Rectal smooth muscle tissue (tissue), 1 donor: ENCODE data around the gene CRY1.
A peak's percentile ranks its signal among the peaks of the same experiment; 100 is the strongest.

ENCODE experiments used
- H3K27ac ChIP-seq: one replicate; pipeline ENCODE4 v1.7.0; 2013; ENCODE audit warnings: low read depth, low read length, inconsistent platforms
- H3K27me3 ChIP-seq: one replicate; pipeline ENCODE4 v1.7.0; 2013; ENCODE audit warnings: low read length; ENCODE audit not compliant: control insufficient read depth, insufficient read depth
- H3K36me3 ChIP-seq: one replicate; pipeline ENCODE4 v1.7.0; 2013; ENCODE audit warnings: low read length; ENCODE audit not compliant: control insufficient read depth, insufficient read depth
- H3K4me1 ChIP-seq: one replicate; pipeline ENCODE4 v1.7.0; 2013; ENCODE audit warnings: low read length; ENCODE audit not compliant: control insufficient read depth, insufficient read depth
- H3K4me3 ChIP-seq: one replicate; pipeline ENCODE4 v1.7.0; 2013; ENCODE audit warnings: low read length
- H3K9ac ChIP-seq: one replicate; pipeline ENCODE4 v1.7.0; 2013; ENCODE audit warnings: low read length

CRY1 gene

GRCh38 chr12:107103516-107103915 is 10.2 kb upstream of the CRY1 start:
- H3K27ac ChIP-seq, result no peak overlapping the region
- H3K36me3 ChIP-seq, result no peaks in the 10 kb centered on the region

GRCh38 chr12:107103097-107103496 is 9.7 kb upstream of the CRY1 start:
- no peak overlapping the region for H3K9ac ChIP-seq

More at GRCh38 chr12:107103516-107103915, 10.2 kb upstream of the CRY1 start:
- Histone ChIP-seq H3K27me3 (no peaks in the 10 kb centered on the region), H3K4me3 (no peak overlapping the region), H3K4me1 (no peaks in the 10 kb centered on the region), H3K9ac (no peak overlapping the region)

GRCh38 chr12:107102294-107102693 is 8.9 kb upstream of the CRY1 start:
- Histone ChIP-seq H3K4me3 (no peak overlapping the region), H3K36me3 (no peaks in the 10 kb centered on the region), H3K4me1 (no peaks in the 10 kb centered on the region), H3K9ac (no peak overlapping the region), H3K27ac (no peak overlapping the region), H3K27me3 (no peaks in the 10 kb centered on the region)

More at GRCh38 chr12:107103097-107103496, 9.7 kb upstream of the CRY1 start:
- Histone ChIP-seq H3K4me3 (no peak overlapping the region), H3K4me1 (no peaks in the 10 kb centered on the region), H3K36me3 (no peaks in the 10 kb centered on the region), H3K27me3 (no peaks in the 10 kb centered on the region), H3K27ac (no peak overlapping the region)

GRCh38 chr12:107101651-107102050 is 8.3 kb upstream of the CRY1 start:
- Histone ChIP-seq H3K36me3 (no peaks in the 10 kb centered on the region), H3K9ac (no peak overlapping the region), H3K4me1 (no peaks in the 10 kb centered on the region), H3K4me3 (no peak overlapping the region), H3K27me3 (no peaks in the 10 kb centered on the region), H3K27ac (no peak overlapping the region)

GRCh38 chr12:107099917-107100316 is 6.6 kb upstream of the CRY1 start:
- H3K36me3 ChIP-seq, result no peaks in the 10 kb centered on the region
- no peaks in the 10 kb centered on the region for H3K27me3 ChIP-seq
- H3K4me1 ChIP-seq, result no peaks in the 10 kb centered on the region
- no peak overlapping the region for H3K9ac ChIP-seq
- no peak overlapping the region for H3K4me3 ChIP-seq
- no peak overlapping the region for H3K27ac ChIP-seq

GRCh38 chr12:107096571-107096970 is 3.2 kb upstream of the CRY1 start:
- Histone ChIP-seq H3K27ac (no peak overlapping the region), H3K36me3 (no peaks in the 10 kb centered on the region), H3K4me3 (no peak overlapping the region), H3K9ac (no peak overlapping the region), H3K27me3 (no peaks in the 10 kb centered on the region), H3K4me1 (peaks cover 8% of the 10 kb centered on the region)

GRCh38 chr12:107094183-107094448 is 767 bp upstream of the CRY1 start:
- Histone ChIP-seq H3K27me3 (no peaks in the 10 kb centered on the region), H3K9ac (peak overlapping the region; percentile 67), H3K4me1 (peaks cover 11% of the 10 kb centered on the region), H3K27ac (peak overlapping the region; percentile 99), H3K4me3 (peak overlapping the region; percentile 98), H3K36me3 (no peaks in the 10 kb centered on the region)

GRCh38 chr12:107092669-107093416 is 506 bp downstream of the CRY1 start:
- H3K27me3 ChIP-seq, result no peaks in the 10 kb centered on the region
- H3K27ac ChIP-seq, result peak overlapping the region; percentile 99
- H3K4me1 ChIP-seq, result peaks cover 11% of the 10 kb centered on the region
- peak overlapping the region; percentile 98 for H3K4me3 ChIP-seq
- H3K9ac ChIP-seq, result peak overlapping the region; percentile 84
- H3K36me3 ChIP-seq, result no peaks in the 10 kb centered on the region

- peak overlapping the region; percentile 10 for H3K9ac ChIP-seq
- peak overlapping the region; percentile 98 for H3K4me3 ChIP-seq
These were observed 1.2 kb downstream of the CRY1 start for GRCh38 chr12:107091989-107092641.

GRCh38 chr12:107091381-107091780 is 2.0 kb downstream of the CRY1 start:
- H3K36me3 ChIP-seq, result no peaks in the 10 kb centered on the region
- H3K4me3 ChIP-seq, result peak overlapping the region; percentile 98
- no peaks in the 10 kb centered on the region for H3K27me3 ChIP-seq
- peak overlapping the region; percentile 99 for H3K27ac ChIP-seq
- H3K9ac ChIP-seq, result no peak overlapping the region
- H3K4me1 ChIP-seq, result peaks cover 11% of the 10 kb centered on the region

More at GRCh38 chr12:107091989-107092641, 1.2 kb downstream of the CRY1 start:
- H3K27me3 ChIP-seq, result no peaks in the 10 kb centered on the region
- peak overlapping the region; percentile 99 for H3K27ac ChIP-seq
- H3K4me1 ChIP-seq, result peaks cover 11% of the 10 kb centered on the region
- H3K36me3 ChIP-seq, result no peaks in the 10 kb centered on the region

GRCh38 chr12:107090711-107091110 is 2.6 kb downstream of the CRY1 start:
- peaks cover 11% of the 10 kb centered on the region for H3K4me1 ChIP-seq
- no peak overlapping the region for H3K9ac ChIP-seq
- no peak overlapping the region for H3K4me3 ChIP-seq
- no peaks in the 10 kb centered on the region for H3K27me3 ChIP-seq
- no peaks in the 10 kb centered on the region for H3K36me3 ChIP-seq
- no peak overlapping the region for H3K27ac ChIP-seq

- no peaks in the 10 kb centered on the region for H3K36me3 ChIP-seq
- no peaks in the 10 kb centered on the region for H3K27me3 ChIP-seq
- H3K4me3 ChIP-seq, result no peak overlapping the region
- H3K9ac ChIP-seq, result no peak overlapping the region
- peaks cover 7% of the 10 kb centered on the region for H3K4me1 ChIP-seq
- H3K27ac ChIP-seq, result no peak overlapping the region
These were observed 4.4 kb downstream of the CRY1 start for GRCh38 chr12:107088912-107089311.

- H3K36me3 ChIP-seq, result no peaks in the 10 kb centered on the region
- peaks cover under 1% of the 10 kb centered on the region for H3K4me1 ChIP-seq
- H3K27me3 ChIP-seq, result no peaks in the 10 kb centered on the region
- H3K9ac ChIP-seq, result no peak overlapping the region
- no peak overlapping the region for H3K4me3 ChIP-seq
- H3K27ac ChIP-seq, result no peak overlapping the region
These were observed 7.0 kb downstream of the CRY1 start for GRCh38 chr12:107086314-107086713.
